Calu3 (cell line): ENCODE data around the gene GSE1. TPM values are rescaled to one million over a fixed set of nuclear protein-coding genes. Genes with fewer than 3 reads are reported as not detected.

Source experiments
- BruUV-seq: library from RNA; stranded (reverse); fragments of 400-500 nt; replicated peaks from 2 replicates; lab custom pipeline; 2021; lab: Mats Ljungman, UMichigan
- CTCF ChIA-PET: fragments of 300-600 bp; sonication (Branson Sonifier 250); formaldehyde crosslinking; loops from one replicate; lab custom pipeline; 2022; ENCODE audit warnings: antibody characterized with exemption; lab: Charles Lee
- DNase-seq: peaks from one replicate; pipeline ENCODE4 v3.0.0; 2022
- H3K27ac Mint-ChIP-seq: one replicate; pipeline ENCODE4 v1.8.0; 2022; ENCODE audit warnings: mixed read lengths; ENCODE audit not compliant: unreplicated experiment
- H3K27me3 Mint-ChIP-seq: one replicate; pipeline ENCODE4 v1.8.0; 2022; ENCODE audit warnings: mixed read lengths; ENCODE audit not compliant: unreplicated experiment
- H3K36me3 Mint-ChIP-seq: one replicate; pipeline ENCODE4 v1.8.0; 2022; ENCODE audit warnings: mild to moderate bottlenecking, moderate library complexity, mixed read lengths; ENCODE audit not compliant: insufficient read depth, unreplicated experiment
- H3K4me1 Mint-ChIP-seq: one replicate; pipeline ENCODE4 v1.8.0; 2022; ENCODE audit warnings: mild to moderate bottlenecking, low read depth, mixed read lengths; ENCODE audit not compliant: unreplicated experiment
- H3K4me3 Mint-ChIP-seq: one replicate; pipeline ENCODE4 v1.8.0; 2022; ENCODE audit warnings: mild to moderate bottlenecking, low read depth, moderate library complexity, mixed read lengths; ENCODE audit not compliant: unreplicated experiment
- H3K9me3 Mint-ChIP-seq: one replicate; pipeline ENCODE4 v1.8.0; 2022; ENCODE audit warnings: low read depth, mixed read lengths; ENCODE audit not compliant: unreplicated experiment
- intact Hi-C: fragments of 100-400 bp; cut with micrococcal nuclease; formaldehyde crosslinking; loops from one replicate; pipeline ENCODE4 v1.10.0; 2022; ENCODE audit not compliant: unreplicated experiment
- total RNA-seq: library from RNA; stranded (reverse); gene quantifications from 2 replicates; pipeline ENCODE4 v1.2.3, GENCODE V29; 2022
- TF ChIP-seq, protein P1 (sequence below): fragments of 200-600 bp; IDR thresholded peaks from one replicate; pipeline ENCODE4 v1.8.0; 2022; ENCODE audit warnings: antibody characterized with exemption; ENCODE audit not compliant: unreplicated experiment

Gene GSE1
- total RNA-seq, 1 experiment from 2014 or later, result 45.3 TPM

- DNase-seq, result no peak
- Mint-ChIP-seq H3K4me1 (no peaks in the 10 kb centered on the region), H3K4me3 (no peak overlapping the region), H3K36me3 (no peaks in the 10 kb centered on the region), H3K27me3 (peaks cover 90% of the 10 kb centered on the region), H3K9me3 (no peaks in the 10 kb centered on the region), H3K27ac (no peak overlapping the region)
- CTCF ChIA-PET, result interaction anchor here (0.6 kb wide), 1 partner anchor 195 kb away, joined by 6 read pairs; no protein-coding TSS in a partner anchor
- intact Hi-C loops, result no loop called here
- no TSS peak for BruUV-seq
- TF ChIP-seq, protein P1, sequence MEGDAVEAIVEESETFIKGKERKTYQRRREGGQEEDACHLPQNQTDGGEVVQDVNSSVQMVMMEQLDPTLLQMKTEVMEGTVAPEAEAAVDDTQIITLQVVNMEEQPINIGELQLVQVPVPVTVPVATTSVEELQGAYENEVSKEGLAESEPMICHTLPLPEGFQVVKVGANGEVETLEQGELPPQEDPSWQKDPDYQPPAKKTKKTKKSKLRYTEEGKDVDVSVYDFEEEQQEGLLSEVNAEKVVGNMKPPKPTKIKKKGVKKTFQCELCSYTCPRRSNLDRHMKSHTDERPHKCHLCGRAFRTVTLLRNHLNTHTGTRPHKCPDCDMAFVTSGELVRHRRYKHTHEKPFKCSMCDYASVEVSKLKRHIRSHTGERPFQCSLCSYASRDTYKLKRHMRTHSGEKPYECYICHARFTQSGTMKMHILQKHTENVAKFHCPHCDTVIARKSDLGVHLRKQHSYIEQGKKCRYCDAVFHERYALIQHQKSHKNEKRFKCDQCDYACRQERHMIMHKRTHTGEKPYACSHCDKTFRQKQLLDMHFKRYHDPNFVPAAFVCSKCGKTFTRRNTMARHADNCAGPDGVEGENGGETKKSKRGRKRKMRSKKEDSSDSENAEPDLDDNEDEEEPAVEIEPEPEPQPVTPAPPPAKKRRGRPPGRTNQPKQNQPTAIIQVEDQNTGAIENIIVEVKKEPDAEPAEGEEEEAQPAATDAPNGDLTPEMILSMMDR, result no peak
Measured at GRCh38 chr16:85602402-85603202, 10.5 kb upstream of the GSE1 start.

DNA sequence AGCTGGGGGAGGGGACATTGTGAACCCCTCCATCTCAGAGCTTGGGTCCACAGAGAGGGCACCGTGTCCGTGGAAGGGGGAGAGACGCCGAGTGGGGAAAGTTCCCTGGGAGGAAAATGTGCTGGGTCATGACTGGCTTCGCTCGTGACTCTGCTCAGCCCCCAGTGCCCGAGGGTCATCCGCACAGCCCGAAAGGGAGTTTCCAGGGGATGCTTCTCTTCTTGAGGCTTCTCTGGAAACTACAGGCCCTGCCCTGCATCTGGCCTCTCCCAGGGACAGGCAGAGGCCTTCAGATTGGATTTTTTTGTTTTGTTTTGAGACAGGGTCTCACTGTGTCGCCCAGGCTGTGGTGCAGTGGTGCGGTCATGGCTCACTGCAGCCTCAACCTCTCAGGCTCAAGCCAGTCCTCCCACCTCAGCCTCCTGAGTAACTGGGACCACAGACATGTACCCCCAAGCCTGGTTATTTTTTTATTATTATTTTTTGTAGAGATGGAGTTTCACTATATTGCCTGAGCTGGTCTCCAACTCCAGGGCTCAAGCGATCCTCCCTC is 9.8 kb upstream of the GSE1 start:
- Mint-ChIP-seq H3K27me3 (peaks cover 90% of the 10 kb centered on the region), H3K9me3 (no peaks in the 10 kb centered on the region), H3K4me3 (no peak overlapping the region), H3K4me1 (no peaks in the 10 kb centered on the region), H3K36me3 (no peaks in the 10 kb centered on the region), H3K27ac (no peak overlapping the region)
- CTCF ChIA-PET, result interaction anchor here (0.6 kb wide), 1 partner anchor 108 kb away, joined by 3 read pairs; no protein-coding TSS in a partner anchor
- intact Hi-C loops, result no loop called here
- TF ChIP-seq, protein P1, result no peak
- DNase-seq, result no peak
- BruUV-seq, result no TSS peak

- Mint-ChIP-seq H3K27ac (no peak overlapping the region), H3K4me3 (no peak overlapping the region), H3K36me3 (no peaks in the 10 kb centered on the region), H3K4me1 (no peaks in the 10 kb centered on the region), H3K9me3 (no peaks in the 10 kb centered on the region), H3K27me3 (peaks cover 90% of the 10 kb centered on the region)
- DNase-seq, result no peak
- no TSS peak for BruUV-seq
- CTCF ChIA-PET, result no interaction called here
- intact Hi-C loops, result no loop called here
- TF ChIP-seq, protein P1, result no peak
Measured at GRCh38 chr16:85604145-85604705, 8.9 kb upstream of the GSE1 start.

GRCh38 chr16:85605051-85605911 is 7.8 kb upstream of the GSE1 start:
- peaks cover 3% of the 10 kb centered on the region for H3K36me3 Mint-ChIP-seq
- intact Hi-C loops, result no loop called here
- H3K27me3 Mint-ChIP-seq, result peaks cover 87% of the 10 kb centered on the region
- no peaks in the 10 kb centered on the region for H3K4me1 Mint-ChIP-seq
- no peaks in the 10 kb centered on the region for H3K9me3 Mint-ChIP-seq
- TF ChIP-seq, protein P1, result no peak
- no peak for DNase-seq
- H3K27ac Mint-ChIP-seq, result no peak overlapping the region
- CTCF ChIA-PET, result interaction anchor here (1.2 kb wide), 1 partner anchor 11 kb away, joined by 4 read pairs; no protein-coding TSS in a partner anchor
- H3K4me3 Mint-ChIP-seq, result no peak overlapping the region
- no TSS peak for BruUV-seq
